Neuronal stem cell (in vitro differentiated cells): Measurements from ENCODE around the gene FN3K.

Source experiments
- DNase-seq: peaks from one replicate; pipeline ENCODE4 v3.0.0-alpha.2; 2013; ENCODE audit warnings: low spot score
- H2AFZ ChIP-seq: one replicate; pipeline ENCODE4 v1.6.1; 2013; ENCODE audit warnings: mild to moderate bottlenecking, low read length, inconsistent platforms
- H2AK5ac ChIP-seq: 2 replicates; pipeline ENCODE4 v1.6.1; 2013; ENCODE audit warnings: low read depth, mild to moderate bottlenecking, inconsistent platforms, low read length, moderate library complexity, mixed read lengths
- H2BK120ac ChIP-seq: 2 replicates; pipeline ENCODE4 v1.6.1; 2013; ENCODE audit warnings: low read depth, mild to moderate bottlenecking, inconsistent platforms, low read length, moderate library complexity, mixed read lengths
- H2BK12ac ChIP-seq: one replicate; pipeline ENCODE4 v1.6.1; 2013; ENCODE audit warnings: low read length, inconsistent platforms
- H2BK15ac ChIP-seq: 2 replicates; pipeline ENCODE4 v1.6.1; 2013; ENCODE audit warnings: mild to moderate bottlenecking, low read length, inconsistent platforms, mixed read lengths
- H2BK5ac ChIP-seq: one replicate; pipeline ENCODE4 v1.6.1; 2013; ENCODE audit warnings: inconsistent platforms, mild to moderate bottlenecking, low read length, moderate library complexity
- H3K14ac ChIP-seq: one replicate; pipeline ENCODE4 v1.6.1; 2013; ENCODE audit warnings: low read length, inconsistent platforms
- H3K18ac ChIP-seq: 2 replicates; pipeline ENCODE4 v1.6.1; 2013; ENCODE audit warnings: low read length, inconsistent platforms
- H3K23ac ChIP-seq: 2 replicates; pipeline ENCODE4 v1.6.1; 2013; ENCODE audit warnings: low read depth, mild to moderate bottlenecking, mixed read lengths, low read length, inconsistent platforms; ENCODE audit not compliant: poor library complexity
- H3K27ac ChIP-seq: replicated peaks from 3 replicates; pipeline ENCODE4 v1.5.1; 2013; ENCODE audit warnings: low read length, inconsistent platforms
- H3K27me3 ChIP-seq, 3 experiments: 2 replicates each; pipeline ENCODE4 v1.6.1; 2013; ENCODE audit warnings: low read length in 3 of 3, mild to moderate bottlenecking in 2 of 3, inconsistent platforms in 1 of 3, low read depth in 1 of 3, mixed read lengths in 1 of 3, moderate library complexity in 1 of 3; ENCODE audit not compliant: control insufficient read depth in 3 of 3, insufficient read depth in 3 of 3
- H3K36me3 ChIP-seq, 2 donors: replicated peaks in 1 of 2; 2 replicates each; pipeline ENCODE4 v1.6.1; 2013; ENCODE audit warnings: low read length in 2 of 2; ENCODE audit not compliant: control insufficient read depth in 2 of 2, insufficient read depth in 2 of 2
- H3K4ac ChIP-seq: 2 replicates; pipeline ENCODE4 v1.6.1; 2013; ENCODE audit warnings: inconsistent platforms, mild to moderate bottlenecking, low read length, moderate library complexity
- H3K4me1 ChIP-seq, 2 donors: 1 replicate in 1 of 2; 2 replicates in 1 of 2; pipeline ENCODE4 v1.6.1; 2013; ENCODE audit warnings: low read length in 2 of 2, low read depth in 1 of 2; ENCODE audit not compliant: control insufficient read depth in 2 of 2, insufficient read depth in 1 of 2
- H3K4me2 ChIP-seq: one replicate; pipeline ENCODE4 v1.6.1; 2013; ENCODE audit warnings: mild to moderate bottlenecking, low read length, inconsistent platforms; ENCODE audit not compliant: insufficient read depth, poor library complexity, severe bottlenecking
- H3K4me3 ChIP-seq, 2 donors: 2 replicates each; pipeline ENCODE4 v1.5.1; 2013; ENCODE audit warnings: low read length in 2 of 2, mild to moderate bottlenecking in 2 of 2, inconsistent platforms in 1 of 2, moderate library complexity in 1 of 2
- H3K79me1 ChIP-seq: one replicate; pipeline ENCODE4 v1.6.1; 2013; ENCODE audit warnings: low read depth, mild to moderate bottlenecking, inconsistent platforms, low read length, moderate library complexity
- H3K9ac ChIP-seq: one replicate; pipeline ENCODE4 v1.6.1; 2013; ENCODE audit warnings: mild to moderate bottlenecking, low read depth, low read length, inconsistent platforms; ENCODE audit not compliant: poor library complexity
- H3K9me3 ChIP-seq, 2 donors: replicated peaks in 1 of 2; 2 replicates each; pipeline versions ENCODE3 to v1.6.1; 2013; ENCODE audit warnings: low read length in 2 of 2, mild to moderate bottlenecking in 2 of 2, inconsistent platforms in 1 of 2, low read depth in 1 of 2, mixed read lengths in 1 of 2, moderate library complexity in 1 of 2; ENCODE audit not compliant: control insufficient read depth in 2 of 2, insufficient read depth in 1 of 2
- H4K8ac ChIP-seq: one replicate; pipeline ENCODE4 v1.6.1; 2013; ENCODE audit warnings: low read depth, mild to moderate bottlenecking, inconsistent platforms, low read length, moderate library complexity
- H4K91ac ChIP-seq: one replicate; pipeline ENCODE4 v1.6.1; 2013; ENCODE audit warnings: low read length, low read depth, mild to moderate bottlenecking, inconsistent platforms; ENCODE audit not compliant: poor library complexity
- WGBS, 2 donors: extraction: QIAGEN DNeasy Blood & Tissue Kit; methylation state at CpG; one replicate each; pipeline ENCODE4 v1.1.7; 2013; ENCODE audit warnings: missing lambda C conversion rate in 2 of 2, mixed read lengths in 1 of 2; ENCODE audit not compliant: insufficient read length in 2 of 2, insufficient replicate concordance in 1 of 2; ENCODE audit errors: extremely low coverage in 2 of 2; 5-methylcytosine and 5-hydroxymethylcytosine counted together

FN3K gene

DNA sequence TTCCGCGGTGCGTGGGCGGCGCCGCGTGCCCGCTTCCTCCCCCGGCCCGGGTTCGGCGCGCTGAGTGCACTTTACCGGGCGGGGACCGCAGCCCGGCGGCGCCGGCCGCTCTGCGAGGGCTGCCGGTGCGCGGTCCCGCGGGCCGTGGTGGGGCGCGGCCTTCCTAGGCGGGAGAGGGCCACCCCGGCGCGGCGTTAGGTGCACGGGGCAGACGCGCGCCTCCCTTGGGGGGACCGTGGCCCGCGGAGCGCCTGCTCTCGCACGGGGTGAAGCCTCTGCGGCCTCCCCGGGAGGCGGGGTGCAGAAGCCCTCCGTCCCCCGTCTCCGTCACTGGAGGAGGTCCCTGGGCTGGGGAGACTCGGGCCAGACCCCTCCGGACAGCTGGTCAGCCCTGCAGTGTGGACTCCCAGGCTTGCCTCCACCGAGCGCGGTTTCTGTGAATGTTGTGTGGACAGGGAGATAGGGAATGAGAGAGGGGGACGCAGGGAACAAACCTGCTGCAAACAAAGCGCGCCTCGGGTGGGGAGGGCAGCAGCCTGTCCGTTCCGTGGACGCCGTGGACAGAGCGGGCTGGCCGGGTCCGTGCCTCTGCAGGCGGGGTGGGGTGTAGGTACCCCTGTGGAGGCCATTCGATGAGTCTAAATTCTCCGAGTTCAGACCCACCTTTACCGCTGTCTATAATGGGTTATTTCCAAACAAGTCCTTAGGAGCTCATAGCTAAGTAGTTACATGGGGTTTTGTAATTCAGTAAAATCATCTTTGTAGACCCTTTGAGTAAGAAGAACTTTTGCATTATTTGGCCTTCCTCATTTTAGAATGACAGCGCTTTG lies 17.2 kb downstream of the FN3K start:
- Histone ChIP-seq H3K79me1 (peaks cover 11% of the 10 kb centered on the region), H3K23ac (peak overlapping the region; percentile 92), H2BK12ac (no peak overlapping the region), H3K27me3 (peaks cover 0 to 8% (median 2%) of the 10 kb centered on the region in 3 experiments), H3K4me2 (peak overlapping the region; percentile 97), H3K9ac (peak overlapping the region; percentile 96), H3K4me1 (peaks cover 9 to 15% of the 10 kb centered on the region in 2 donors), H4K8ac (no peak overlapping the region), H3K4me3 (peak overlapping the region; percentile 87 to 99), H2BK5ac (peak overlapping the region; percentile 79), H3K18ac (peak overlapping the region; percentile 95), H3K36me3 (peaks cover 3 to 33% of the 10 kb centered on the region in 2 donors), H2AK5ac (peak overlapping the region; percentile 51), H2BK120ac (no peak overlapping the region), H4K91ac (no peak overlapping the region), H3K27ac (peak overlapping the region; percentile 69), H3K4ac (no peak overlapping the region), H2AFZ (peak overlapping the region; percentile 99), H2BK15ac (peak overlapping the region; percentile 55), H3K9me3 (peaks cover 5 to 9% of the 10 kb centered on the region in 2 donors), H3K14ac (peak overlapping the region; percentile 90)
- no peak for DNase-seq
- WGBS, 2 donors: no CpG with 5 or more reads among the region's 72 CpGs

DNA sequence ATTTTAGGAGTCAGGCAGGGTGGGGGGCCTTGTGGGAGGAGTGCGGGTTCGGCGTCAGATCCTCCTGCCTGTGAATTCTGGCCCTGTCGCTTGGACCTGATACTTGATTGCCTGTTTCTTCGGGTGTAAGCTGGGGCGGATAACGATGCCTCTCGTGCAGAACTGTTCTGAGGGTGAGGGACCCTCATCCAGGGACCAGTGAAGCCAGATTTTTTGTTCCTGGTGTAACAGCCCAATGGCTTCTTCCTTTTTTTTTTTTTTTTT lies 17.7 kb downstream of the FN3K start:
- Histone ChIP-seq H3K9me3 (peaks cover 5 to 9% of the 10 kb centered on the region in 2 donors), H3K9ac (peak overlapping the region; percentile 61), H2AK5ac (no peak overlapping the region), H3K79me1 (peaks cover 11% of the 10 kb centered on the region), H3K4me1 (peaks cover 9 to 15% of the 10 kb centered on the region in 2 donors), H2BK15ac (no peak overlapping the region), H2AFZ (no peak overlapping the region), H3K27me3 (peaks cover 0 to 8% (median 2%) of the 10 kb centered on the region in 3 experiments), H3K4me3 (peak overlapping the region; percentile 87 to 99), H3K4me2 (peak overlapping the region; percentile 97), H2BK120ac (no peak overlapping the region), H3K18ac (no peak overlapping the region), H2BK5ac (no peak overlapping the region), H3K14ac (no peak overlapping the region), H3K4ac (no peak overlapping the region), H3K36me3 (peaks cover 3 to 38% of the 10 kb centered on the region in 2 donors), H2BK12ac (no peak overlapping the region), H3K23ac (no peak overlapping the region), H4K91ac (no peak overlapping the region), H3K27ac (no peak overlapping the region), H4K8ac (no peak overlapping the region)
- no peak for DNase-seq
- no CpG with 5 or more reads among the region's 8 CpGs for WGBS, 2 donors

DNA sequence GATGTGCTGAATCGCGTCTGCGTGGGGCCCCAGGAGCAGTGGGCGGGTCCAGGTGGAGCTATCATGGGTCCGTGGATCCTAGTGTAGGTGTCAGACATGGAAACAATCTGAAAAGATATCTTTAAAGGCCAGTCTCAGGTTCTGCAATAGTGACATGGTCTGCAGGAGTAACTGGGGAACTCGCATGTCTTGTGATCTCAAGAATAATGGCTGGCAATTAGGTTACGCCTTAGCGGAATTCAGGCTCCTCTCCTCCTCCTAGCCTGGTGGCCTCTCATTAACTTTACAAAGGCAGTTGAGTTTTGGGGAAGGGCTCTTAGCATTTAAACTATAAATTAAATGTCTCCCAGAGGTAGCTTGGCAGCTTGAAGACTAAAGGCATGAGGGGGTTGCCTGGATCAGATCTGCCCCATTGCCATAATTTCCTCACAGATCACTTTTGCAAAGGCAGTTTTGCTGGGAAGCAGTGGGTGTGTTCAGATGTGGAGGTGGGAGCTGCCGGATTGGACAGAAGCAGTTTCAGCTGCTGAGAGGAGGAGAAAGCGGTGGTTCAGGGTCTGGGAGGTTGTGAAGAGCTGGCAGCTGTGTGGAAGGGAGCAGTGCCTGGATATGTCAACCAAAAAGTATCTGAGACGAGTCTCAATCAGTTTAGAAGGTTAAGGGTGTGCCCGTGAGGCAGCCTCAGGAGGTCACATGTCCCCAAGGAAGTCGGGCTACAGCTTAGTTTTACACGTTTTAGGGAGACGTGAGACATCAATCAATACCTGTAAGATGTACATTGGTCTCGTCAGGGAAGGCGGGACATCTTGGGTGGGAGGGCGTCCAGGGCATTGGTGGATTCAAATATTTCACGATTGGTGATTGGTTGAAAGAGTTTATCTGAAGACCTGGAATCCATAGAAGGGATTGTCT lies 19.1 kb downstream of the FN3K start:
- Histone ChIP-seq H3K4me1 (peaks cover 9 to 15% of the 10 kb centered on the region in 2 donors), H3K36me3 (peaks cover 3 to 38% of the 10 kb centered on the region in 2 donors), H3K4ac (no peak overlapping the region), H3K79me1 (peaks cover 11% of the 10 kb centered on the region), H3K23ac (no peak overlapping the region), H3K27ac (peak overlapping the region; percentile 50), H2AK5ac (no peak overlapping the region), H3K27me3 (peaks cover 0 to 8% (median 2%) of the 10 kb centered on the region in 3 experiments), H4K8ac (no peak overlapping the region), H2BK5ac (no peak overlapping the region), H4K91ac (no peak overlapping the region), H3K9ac (no peak overlapping the region), H2BK120ac (no peak overlapping the region), H2BK12ac (no peak overlapping the region), H3K4me3 (no peak overlapping the region), H3K18ac (no peak overlapping the region), H2BK15ac (no peak overlapping the region), H3K9me3 (peaks cover 5 to 7% of the 10 kb centered on the region in 2 donors), H3K4me2 (peak overlapping the region; percentile 27), H2AFZ (no peak overlapping the region), H3K14ac (no peak overlapping the region)
- no CpG with 5 or more reads among the region's 19 CpGs for WGBS, 2 donors
- peak; percentile 46 for DNase-seq

- Histone ChIP-seq H4K91ac (no peak overlapping the region), H2BK15ac (no peak overlapping the region), H3K4me1 (peaks cover 9 to 12% of the 10 kb centered on the region in 2 donors), H3K4me2 (no peak overlapping the region), H2BK120ac (no peak overlapping the region), H3K4me3 (no peak overlapping the region), H3K36me3 (peaks cover 3 to 54% of the 10 kb centered on the region in 2 donors), H3K18ac (no peak overlapping the region), H4K8ac (no peak overlapping the region), H3K23ac (no peak overlapping the region), H3K79me1 (peaks cover 11% of the 10 kb centered on the region), H2BK12ac (no peak overlapping the region), H3K27ac (no peak overlapping the region), H2AK5ac (no peak overlapping the region), H2BK5ac (no peak overlapping the region), H3K9me3 (no peaks in the 10 kb centered on the region), H3K4ac (no peak overlapping the region), H3K9ac (no peak overlapping the region), H3K14ac (no peak overlapping the region), H3K27me3 (no peaks in the 10 kb centered on the region), H2AFZ (no peak overlapping the region)
- DNase-seq: no peak
- no CpG with 5 or more reads among the region's 7 CpGs for WGBS, 2 donors
Observed at GRCh38 chr17:82756166-82756565, 20.8 kb downstream of the FN3K start.
